Measurements from ENCODE around the gene MRPL12.

MRPL12 gene

DNA sequence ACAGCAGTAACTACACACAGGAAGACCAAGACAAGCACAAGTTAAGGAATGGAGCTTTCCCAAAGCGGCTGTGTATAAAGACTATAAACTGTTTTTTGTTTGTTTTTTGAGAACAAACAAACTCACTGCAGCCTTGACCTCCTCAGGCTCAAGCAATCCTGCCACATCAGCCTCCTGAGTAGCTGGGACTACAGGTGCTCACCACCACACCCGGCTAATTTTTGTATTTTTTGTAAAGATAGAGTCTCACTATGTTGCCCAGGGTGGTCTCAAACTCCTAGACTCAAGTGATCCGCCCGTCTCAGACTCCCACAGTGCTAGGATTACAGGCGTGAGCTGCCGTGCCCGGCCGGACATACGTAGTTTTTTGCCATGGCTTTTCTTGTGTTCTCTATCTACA lies 42.7 kb upstream of the MRPL12 start:
- H3K9me3 ChIP-seq = no peaks in the 10 kb centered on the region
- TF ChIP-seq, protein P1, sequence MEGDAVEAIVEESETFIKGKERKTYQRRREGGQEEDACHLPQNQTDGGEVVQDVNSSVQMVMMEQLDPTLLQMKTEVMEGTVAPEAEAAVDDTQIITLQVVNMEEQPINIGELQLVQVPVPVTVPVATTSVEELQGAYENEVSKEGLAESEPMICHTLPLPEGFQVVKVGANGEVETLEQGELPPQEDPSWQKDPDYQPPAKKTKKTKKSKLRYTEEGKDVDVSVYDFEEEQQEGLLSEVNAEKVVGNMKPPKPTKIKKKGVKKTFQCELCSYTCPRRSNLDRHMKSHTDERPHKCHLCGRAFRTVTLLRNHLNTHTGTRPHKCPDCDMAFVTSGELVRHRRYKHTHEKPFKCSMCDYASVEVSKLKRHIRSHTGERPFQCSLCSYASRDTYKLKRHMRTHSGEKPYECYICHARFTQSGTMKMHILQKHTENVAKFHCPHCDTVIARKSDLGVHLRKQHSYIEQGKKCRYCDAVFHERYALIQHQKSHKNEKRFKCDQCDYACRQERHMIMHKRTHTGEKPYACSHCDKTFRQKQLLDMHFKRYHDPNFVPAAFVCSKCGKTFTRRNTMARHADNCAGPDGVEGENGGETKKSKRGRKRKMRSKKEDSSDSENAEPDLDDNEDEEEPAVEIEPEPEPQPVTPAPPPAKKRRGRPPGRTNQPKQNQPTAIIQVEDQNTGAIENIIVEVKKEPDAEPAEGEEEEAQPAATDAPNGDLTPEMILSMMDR (IDR thresholded peaks at IDR 0.05; ENCODE audit: low read depth, low read length) = no peak
- H3K36me3 ChIP-seq = peaks cover 9% of the 10 kb centered on the region

DNA sequence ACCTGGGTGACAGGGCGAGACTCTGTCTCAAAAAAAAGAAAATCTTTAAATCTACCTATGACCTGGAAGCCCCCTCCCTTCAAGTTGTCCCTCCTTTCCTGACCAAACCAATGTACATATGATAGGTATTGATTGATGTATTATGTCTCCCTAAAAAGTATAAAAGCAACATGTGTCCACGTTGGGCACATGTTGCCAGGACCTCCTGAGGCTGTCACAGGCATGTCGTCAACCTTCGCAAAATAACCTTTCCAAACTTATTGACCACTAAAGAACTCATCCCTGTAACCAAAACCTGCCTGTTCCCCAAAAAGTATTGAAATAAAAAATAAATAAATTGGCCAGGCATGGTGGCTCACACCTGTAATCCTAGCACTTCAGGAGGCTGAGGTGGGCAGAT lies 41.2 kb upstream of the MRPL12 start:
- no peak for DNase-seq
- Histone ChIP-seq H3K4me3 (ENCODE audit: low read depth, low read length) (no peak overlapping the region), H3K9me3 (no peaks in the 10 kb centered on the region), H3K4me1 (no peaks in the 10 kb centered on the region), H3K36me3 (peaks cover 10% of the 10 kb centered on the region), H3K27me3 (no peaks in the 10 kb centered on the region)
- TF ChIP-seq, protein P1 (IDR thresholded peaks at IDR 0.05; ENCODE audit: low read depth, low read length) = no peak

More for the DNA sequence above, 42.7 kb upstream of the MRPL12 start:
- H3K4me3 ChIP-seq (ENCODE audit: low read depth, low read length) = no peak overlapping the region
- H3K4me1 ChIP-seq = no peaks in the 10 kb centered on the region
- no peaks in the 10 kb centered on the region for H3K27me3 ChIP-seq
- no peak for DNase-seq

DNA sequence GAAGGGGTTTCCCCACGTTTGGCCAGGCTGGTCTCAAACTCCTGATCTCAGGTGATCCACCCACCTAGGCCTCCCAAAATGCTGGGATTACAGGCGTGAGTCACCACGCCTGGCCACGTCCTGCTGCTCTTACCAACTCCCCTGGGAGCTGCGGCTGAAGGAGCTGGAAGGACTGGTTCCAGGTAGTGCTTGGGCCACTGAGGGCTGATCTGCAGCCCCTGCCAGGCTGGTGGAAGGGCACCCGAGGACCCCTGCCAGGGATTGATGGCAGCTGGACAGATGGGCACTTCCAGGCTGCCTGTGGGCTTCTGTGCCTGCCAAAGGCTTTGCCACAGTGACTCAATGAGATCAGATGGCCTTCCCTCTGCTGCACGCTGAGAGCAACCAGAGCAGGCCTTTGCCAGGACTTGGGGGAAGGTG lies 39.1 kb upstream of the MRPL12 start:
- no peaks in the 10 kb centered on the region for H3K27me3 ChIP-seq
- H3K9me3 ChIP-seq = no peaks in the 10 kb centered on the region
- H3K4me3 ChIP-seq (ENCODE audit: low read depth, low read length) = no peak overlapping the region
- DNase-seq = no peak
- TF ChIP-seq, protein P1 (IDR thresholded peaks at IDR 0.05; ENCODE audit: low read depth, low read length) = no peak
- peaks cover 18% of the 10 kb centered on the region for H3K36me3 ChIP-seq
- H3K4me1 ChIP-seq = no peaks in the 10 kb centered on the region

DNA sequence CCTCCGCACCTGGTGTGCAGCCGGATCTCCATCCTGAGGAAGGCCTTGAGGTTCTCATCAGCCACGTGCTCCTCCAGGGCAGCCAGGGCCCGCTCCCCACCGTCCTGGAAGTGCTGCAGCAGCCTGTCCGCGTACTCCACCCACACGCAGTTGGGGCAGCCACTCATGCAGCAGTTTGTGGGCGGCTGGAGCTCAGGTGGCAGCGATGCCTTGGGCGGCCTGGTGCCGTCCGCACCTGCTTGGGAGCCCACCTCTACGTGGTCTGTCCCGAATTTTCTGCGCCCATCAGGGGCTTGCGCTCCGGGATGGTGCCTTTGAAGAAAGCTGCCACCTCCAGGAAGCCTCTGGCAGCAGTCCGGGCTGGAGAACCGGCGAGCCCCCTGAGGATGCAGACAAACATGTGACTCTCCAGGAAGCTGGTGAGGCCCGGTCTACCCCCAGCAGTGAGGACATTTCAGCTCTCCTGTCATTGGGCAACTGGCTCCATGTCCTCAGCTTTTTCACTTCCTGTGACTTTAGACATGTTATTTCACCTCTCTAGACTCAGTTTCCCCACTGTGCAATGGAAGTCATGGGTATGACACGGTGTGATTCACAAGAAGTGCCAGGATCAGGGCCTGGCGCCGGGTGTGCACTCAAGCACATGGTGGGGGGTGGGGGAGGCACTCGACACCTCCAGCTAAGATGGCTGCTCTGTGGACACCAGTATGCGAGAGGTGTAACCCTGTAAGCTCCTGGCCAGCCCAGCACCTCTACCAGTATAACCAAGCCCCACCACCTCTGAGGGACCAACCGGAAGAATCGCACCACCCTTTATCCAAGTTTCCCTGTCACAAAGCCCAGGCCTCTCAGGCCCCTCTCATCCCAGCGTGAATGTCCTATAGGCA lies 37.7 kb upstream of the MRPL12 start:
- Histone ChIP-seq H3K27me3 (no peaks in the 10 kb centered on the region), H3K4me1 (no peaks in the 10 kb centered on the region), H3K4me3 (ENCODE audit: low read depth, low read length) (peak overlapping the region; percentile 78), H3K36me3 (peaks cover 31% of the 10 kb centered on the region), H3K9me3 (no peaks in the 10 kb centered on the region)
- DNase-seq = no peak
- TF ChIP-seq, protein P1 (IDR thresholded peaks at IDR 0.05; ENCODE audit: low read depth, low read length) = no peak

DNA sequence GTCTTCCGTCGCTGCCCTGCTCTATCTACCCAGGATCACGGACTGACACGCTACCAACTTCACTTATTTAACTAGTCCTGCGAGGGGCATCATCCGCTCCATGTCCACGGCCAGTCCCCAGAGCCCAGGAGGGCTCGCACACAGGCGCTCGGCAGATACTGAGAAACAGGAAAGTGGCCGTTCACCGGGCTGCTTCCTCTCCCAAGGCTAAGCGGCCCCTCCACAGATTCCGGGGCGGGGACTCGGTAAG lies 37.1 kb upstream of the MRPL12 start:
- Histone ChIP-seq H3K9me3 (no peaks in the 10 kb centered on the region), H3K27me3 (no peaks in the 10 kb centered on the region), H3K4me3 (ENCODE audit: low read depth, low read length) (peak overlapping the region; percentile 78), H3K4me1 (no peaks in the 10 kb centered on the region), H3K36me3 (peaks cover 34% of the 10 kb centered on the region)
- TF ChIP-seq, protein P1 (IDR thresholded peaks at IDR 0.05; ENCODE audit: low read depth, low read length) = no peak
- DNase-seq = no peak
